SH-SY5Y (cell line): ENCODE results near the gene PKP3.

Source experiments
- GATA2 ChIP-seq: IDR thresholded peaks from 2 replicates; pipeline ENCODE4 v1.6.1; 2011; ENCODE audit warnings: mild to moderate bottlenecking, low read depth, low read length
- GATA3 ChIP-seq: IDR thresholded peaks from 2 replicates; pipeline ENCODE4 v1.6.1; 2011; ENCODE audit warnings: low read depth, mild to moderate bottlenecking, low read length, moderate library complexity

Gene PKP3

DNA sequence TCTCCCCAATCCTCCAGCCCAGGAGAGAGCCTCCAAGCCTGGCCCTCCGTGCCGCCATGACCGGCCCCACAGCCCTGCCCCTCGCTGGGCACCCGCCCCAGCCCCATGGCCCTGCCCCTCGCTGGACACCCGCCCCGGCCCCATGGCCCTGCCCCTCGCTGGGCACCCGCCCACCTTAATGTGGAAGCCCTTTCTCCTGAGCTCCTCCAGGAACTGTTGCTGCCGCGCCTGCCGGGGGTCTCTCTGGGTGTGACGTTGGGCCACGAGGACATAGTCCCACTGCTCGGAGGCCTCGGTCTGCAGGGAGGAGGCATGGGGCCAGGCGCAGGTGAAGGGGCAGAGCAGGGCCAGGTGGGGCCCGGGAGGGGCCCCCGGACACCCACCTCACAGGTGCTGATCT lies 39.6 kb downstream of the PKP3 start:
- TF ChIP-seq GATA3 = no peak
- TF ChIP-seq GATA2 = no peak

DNA sequence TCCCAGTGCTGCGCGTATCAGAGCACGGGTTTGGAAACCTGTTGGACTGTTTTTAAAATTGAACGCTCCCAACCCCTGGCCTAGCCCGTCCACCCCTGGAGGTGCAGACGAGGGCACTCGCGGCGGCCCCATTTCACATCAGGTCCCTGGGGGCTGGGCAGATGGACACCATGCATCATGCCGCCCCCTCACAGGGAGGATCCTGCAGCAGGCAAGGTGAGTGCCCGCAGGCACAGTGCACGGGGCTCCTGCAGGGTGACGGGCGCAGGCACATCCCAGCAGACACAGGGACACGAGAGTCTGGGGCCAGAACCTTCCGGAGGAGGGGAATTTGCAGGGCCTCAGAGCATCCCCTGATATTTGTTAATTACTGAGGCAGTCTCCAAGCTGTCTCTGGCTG lies 40.5 kb downstream of the PKP3 start:
- TF ChIP-seq GATA2 = no peak
- no peak for TF ChIP-seq GATA3

DNA sequence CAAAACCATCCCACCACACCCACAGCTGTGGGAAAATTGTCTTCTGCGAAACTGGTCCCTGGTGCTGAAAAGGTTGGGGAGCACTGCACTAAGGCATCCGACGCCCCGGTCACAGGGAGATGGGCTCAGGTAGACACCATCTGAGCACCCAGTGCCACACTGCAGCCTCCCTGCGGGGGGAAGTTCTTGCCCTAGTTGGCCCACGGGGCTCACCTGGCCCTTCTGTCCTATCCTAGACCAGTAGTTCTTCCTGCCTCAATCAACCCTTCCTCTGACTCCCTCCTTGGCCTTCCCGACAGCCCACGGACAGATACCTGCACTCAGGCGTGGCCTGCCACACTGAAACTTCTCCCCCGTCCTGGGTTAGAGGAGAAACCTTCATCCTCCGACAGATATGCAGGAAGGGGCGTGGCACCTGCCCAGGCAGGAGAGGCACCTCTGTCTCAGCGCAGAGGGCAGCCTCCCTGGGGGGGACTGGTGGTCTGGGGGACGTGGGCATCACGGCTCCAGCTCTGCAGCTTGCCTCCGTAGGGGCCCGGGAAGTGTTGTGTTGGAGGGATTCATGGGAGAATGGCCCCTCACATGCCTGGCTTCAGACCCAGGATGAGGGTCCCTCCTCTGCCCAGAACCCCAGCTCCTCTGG lies 43.3 kb downstream of the PKP3 start:
- TF ChIP-seq GATA3 = no peak
- TF ChIP-seq GATA2 = no peak

DNA sequence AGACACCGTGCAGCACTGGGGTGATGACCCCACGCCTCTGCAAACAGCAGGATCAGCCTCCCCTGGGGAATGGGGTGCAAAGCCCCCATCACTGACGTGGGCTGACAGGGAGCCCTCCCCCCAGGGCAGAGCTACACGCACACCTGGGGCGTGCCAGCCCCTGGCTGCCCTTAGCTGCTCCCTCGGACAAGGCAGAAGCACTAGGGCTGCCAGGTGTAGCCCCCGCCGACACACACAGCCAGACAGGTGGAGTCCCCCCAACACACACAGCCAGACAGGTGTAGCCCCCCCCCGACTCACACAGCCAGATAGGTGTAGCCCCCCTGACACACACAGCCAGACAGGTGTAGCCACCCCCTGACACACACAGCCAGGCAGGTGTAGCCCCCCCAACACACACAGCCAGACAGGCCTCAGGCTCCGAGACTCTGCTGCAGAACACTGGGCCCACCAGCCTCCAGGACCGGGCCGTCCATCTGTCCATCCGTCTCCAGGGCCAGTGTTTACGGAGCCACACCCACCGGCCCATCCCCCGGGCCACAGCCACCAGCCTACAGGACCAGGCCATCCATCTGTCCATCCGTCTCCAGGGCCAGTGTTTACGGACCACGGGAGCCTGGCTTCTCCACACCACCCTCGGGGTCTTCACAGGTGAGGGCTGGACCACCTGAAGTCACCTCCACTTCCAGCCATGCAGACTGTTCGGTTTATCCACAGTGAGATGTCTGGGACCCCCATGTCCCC lies 44.3 kb downstream of the PKP3 start:
- TF ChIP-seq GATA3 = no peak

DNA sequence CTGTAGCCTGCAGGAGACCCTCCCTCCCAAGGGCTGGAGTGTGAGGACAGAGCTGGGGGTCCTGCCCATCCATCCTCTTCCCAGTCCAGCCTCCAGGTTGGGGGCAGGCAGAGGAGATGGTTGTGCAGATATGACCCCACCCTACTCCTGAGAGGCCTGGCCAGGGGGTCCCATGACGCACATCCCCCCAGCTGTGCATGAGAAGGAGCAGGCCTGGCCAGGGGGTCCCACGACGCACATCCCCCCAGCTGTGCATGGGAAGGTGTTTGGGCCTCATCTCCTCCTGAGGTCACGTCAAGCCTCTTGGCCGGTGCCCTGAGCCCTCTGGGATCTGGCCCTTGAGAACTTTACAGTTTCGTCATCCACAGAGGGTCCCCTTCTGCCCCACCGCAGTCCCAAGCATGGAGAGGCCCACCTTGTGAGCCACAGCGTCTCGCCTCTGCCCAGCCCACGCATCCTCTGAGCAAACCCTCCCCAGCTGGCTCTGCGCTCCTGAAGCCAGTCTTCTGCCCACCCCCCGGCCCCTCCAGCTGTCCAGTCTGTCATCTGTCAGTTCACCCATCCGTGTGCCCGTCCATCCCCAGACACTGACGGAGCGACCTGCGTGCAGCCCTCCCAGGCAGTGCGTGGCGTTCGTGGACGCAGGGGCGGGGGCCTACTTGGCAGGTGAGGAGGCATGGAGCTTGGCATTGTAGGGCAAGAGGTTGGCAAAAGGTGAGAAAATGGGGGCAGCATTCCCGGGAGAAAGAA lies 45.5 kb downstream of the PKP3 start:
- TF ChIP-seq GATA3 (no peak), GATA2 (no peak)

DNA sequence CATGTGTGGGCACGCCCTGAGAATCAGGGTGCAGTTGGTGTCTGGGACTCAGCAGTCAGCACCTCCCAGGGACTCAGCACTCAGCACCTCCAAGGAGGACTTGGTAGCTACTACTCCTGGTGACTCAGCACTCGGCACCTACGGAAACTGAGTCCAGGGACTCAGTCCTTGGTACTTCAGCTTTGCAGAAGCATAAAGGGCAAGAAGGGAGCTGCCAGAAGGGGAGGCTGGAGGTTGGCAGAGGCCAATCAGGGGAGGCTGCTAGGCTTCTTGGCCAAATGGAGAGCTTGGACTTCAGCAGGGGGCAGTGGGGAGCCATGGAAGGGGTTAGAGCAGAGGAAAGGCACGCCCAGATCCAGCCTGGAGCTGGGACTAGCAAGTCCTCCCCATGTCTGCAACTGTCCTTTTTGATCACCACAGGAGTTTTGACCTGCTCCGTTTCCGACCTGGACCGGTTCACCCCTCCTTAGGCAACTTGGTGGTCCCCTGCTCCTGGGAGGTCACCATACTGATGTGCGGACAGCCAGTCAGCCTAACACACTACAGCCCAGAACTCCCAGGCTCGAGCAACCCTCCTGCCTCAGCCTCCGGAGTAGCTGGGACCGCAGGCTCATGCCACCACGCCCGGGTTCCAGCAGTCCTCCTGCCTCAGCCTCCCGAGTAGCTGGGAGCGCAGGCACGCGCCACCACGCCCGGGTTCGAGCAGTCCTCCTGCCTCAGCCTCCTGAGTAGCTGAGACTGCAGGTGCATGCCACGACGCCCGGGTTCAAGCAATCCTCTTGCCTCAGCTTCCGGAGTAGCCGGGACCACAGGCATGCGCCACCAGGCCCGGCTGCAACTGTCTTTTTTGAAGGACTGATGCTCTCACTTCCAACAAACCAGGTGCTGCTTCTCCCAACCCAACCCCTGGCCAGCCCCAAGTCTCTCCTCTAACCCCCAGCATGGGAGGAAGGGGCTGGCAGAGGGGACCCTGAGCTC lies 46.3 kb downstream of the PKP3 start:
- TF ChIP-seq GATA3 (no peak), GATA2 (no peak)

DNA sequence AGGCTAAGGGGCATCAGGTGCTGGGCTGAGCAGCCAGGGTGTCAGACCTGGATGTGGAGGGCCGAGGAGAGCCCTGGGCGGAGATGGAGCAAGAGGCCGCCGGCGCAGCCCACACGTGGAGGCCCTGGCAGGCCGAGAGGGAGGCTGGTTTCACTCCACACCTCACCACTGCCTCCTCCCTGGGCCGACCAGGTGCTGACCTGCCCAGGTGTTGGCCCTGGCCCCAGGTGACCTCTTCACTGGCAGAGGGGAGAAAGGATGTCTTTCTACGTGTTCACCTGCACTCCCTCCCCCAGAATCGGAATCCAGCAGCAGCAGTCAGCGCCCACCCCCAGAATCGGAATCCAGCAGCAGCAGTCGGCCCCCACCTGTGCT lies 47.0 kb downstream of the PKP3 start:
- TF ChIP-seq GATA3 = no peak
- TF ChIP-seq GATA2 = no peak

DNA sequence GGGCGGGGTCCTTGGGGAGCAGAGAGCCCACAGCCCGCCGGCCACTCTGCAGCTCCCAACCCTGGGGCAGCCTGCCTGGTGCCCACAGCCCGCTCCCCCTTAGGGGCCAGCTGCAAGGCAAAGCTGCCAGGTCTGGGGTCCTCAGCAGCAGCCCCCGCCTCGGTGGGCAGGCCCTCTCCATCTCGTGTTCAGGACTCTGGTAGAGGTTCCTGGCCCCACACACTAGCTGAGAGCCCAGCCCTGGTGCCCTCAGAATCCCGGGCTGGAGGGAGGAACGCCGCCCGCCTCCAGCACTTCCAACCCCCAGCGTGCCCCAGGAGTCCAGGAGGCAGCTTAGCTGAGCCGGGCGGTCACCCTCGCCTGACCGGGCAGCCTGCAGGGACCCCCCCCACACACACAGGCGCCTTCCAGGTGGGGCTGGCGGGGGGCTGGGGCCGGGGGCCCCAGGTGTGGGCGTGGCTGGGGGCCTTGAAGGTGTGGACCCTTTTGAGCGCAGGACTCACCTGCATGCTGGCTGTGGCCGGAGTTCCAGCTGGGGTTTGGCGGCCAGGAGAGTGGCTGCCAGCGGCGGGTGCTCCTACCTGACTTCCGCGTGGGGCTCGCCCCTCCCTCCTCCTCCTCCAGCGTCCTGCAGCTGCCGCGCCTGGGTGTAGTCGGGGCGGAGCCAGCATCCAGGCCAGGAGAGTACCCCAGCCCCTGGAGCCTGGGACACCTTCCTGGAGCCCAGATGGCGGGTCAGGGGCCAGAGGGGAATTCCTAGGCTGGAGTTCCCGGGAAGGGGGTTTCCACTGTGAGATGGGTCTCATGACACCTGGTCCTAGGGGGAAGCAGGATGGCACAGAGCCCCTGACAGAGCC lies 47.6 kb downstream of the PKP3 start, which contains the start of gene ANO9:
ANO9 (minus strand) TSS at position 594 of the 857 bp plus-strand sequence; CDS start at position 509, 85 bp downstream.
- TF ChIP-seq GATA2 (no peak), GATA3 (no peak)

DNA sequence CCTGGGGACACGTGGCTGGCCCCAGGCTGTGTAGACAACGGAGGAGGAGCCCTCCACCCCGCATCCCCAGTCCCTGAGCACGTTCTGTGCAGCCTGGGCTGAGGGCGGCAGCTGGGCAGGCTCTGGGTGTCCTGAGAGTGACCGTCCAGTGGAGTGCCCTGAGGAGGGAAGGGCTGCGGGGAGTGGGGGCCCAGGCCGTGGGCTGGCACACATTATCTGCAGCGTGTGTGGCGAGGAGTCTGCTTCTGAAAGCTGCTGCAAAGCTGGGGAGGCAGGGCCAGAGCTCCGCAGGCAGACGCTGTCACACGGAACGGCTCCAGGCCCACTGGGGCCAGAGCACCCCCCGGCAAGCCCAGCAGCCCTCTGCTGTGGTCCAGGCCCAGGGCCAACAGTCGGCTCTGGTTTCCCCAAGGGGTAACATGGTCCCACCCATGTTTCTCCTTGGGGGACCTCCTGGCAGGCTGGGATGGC lies 48.6 kb downstream of the PKP3 start:
- no peak for TF ChIP-seq GATA3
- no peak for TF ChIP-seq GATA2

DNA sequence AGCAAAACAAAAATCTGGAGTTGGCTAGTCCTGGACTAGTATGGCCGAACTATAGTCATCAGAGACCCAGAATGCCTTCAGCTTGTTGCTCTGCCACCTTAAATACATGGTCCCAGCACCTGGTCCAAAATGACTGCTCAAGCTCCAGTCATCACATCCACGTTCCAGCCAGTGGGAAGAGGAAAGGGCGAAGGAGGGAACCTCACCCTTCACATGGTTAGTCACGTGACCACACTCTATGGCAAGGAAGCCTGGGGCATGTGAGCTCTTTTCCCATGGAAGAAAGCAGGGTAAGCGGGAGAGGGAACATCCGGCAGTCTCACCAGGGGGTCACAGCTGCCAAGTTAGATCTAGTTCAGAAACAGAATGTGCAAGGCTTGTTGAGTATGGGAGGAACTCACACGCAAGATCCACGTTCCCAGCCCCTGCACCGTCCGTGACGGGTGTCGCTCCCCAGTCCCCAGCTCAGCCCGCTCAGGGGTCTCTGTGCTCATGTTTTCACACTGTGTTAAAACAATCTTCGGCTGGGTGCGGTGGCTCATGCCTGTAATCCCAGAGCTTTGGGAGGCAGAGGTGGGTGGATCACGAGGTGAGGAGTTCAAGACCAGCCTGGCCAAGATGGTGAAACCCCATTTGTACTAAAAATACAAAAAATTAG lies 49.7 kb downstream of the PKP3 start:
- TF ChIP-seq GATA3 = no peak
- no peak for TF ChIP-seq GATA2

DNA sequence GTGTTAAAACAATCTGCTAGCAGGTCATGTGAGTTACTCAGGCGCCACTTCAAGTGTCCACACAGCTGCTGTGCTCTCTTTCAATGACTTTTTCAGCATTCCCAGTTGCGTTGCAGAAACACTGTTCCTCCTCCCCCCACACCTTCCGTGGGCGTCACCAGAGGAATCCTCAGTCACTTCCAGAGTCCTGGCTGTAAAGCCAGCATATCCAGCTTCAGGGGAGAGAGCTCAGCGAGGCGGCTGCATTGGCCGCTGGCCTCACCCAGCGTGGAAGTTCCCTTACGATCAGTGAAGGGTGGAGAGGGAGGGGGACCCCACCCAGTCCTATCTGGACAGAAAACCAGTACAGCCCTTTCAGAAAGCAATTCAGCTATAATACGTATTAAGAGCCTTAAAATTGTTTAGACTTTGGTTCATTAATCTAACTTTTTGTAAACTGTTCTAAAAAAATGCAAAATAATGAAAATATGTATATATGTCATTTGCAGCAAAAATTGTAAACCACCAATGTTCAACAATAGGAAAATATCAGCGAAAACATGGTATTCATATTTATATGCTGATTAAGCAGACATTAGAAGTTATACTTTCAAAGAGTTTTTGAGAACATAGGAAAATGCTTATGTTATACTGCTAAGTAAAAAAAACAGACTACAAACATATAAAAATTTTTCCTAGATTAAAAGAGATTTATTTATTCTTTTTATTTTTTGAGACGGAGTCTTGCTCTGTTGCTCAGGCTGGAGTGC lies 50.6 kb downstream of the PKP3 start:
- no peak for TF ChIP-seq GATA3
- TF ChIP-seq GATA2 = no peak
